Ovary (tissue), 9 donors: ENCODE measurements around the gene TMEM222. TPM values are rescaled to one million over a fixed set of nuclear protein-coding genes. Genes with fewer than 3 reads are reported as not detected.

Experiments
- DNase-seq, 5 donors: peaks; one replicate each; pipeline ENCODE4 v3.0.0-alpha.2; 2019 to 2020
- H3K27ac ChIP-seq, 2 donors: fragments of 200-600 bp; one replicate each; pipeline versions ENCODE4 v1.5.1 to v1.8.0; 2019 to 2022
- H3K27me3 ChIP-seq: fragments of 200-600 bp; one replicate; pipeline ENCODE4 v1.8.0; 2022
- H3K36me3 ChIP-seq: fragments of 200-600 bp; sonication (generic); one replicate; pipeline ENCODE4 v1.5.1; 2019
- H3K4me1 ChIP-seq: one replicate; pipeline ENCODE4 v1.8.1; 2013; ENCODE audit warnings: mild to moderate bottlenecking, moderate library complexity; ENCODE audit not compliant: insufficient read depth
- H3K4me3 ChIP-seq: fragments of 200-600 bp; sonication (generic); one replicate; pipeline ENCODE4 v1.5.1; 2017
- H3K9me3 ChIP-seq, 2 donors: fragments of 200-600 bp in 1 of 2; sonication (generic) in 1 of 2; one replicate each; pipeline versions ENCODE4 v1.5.1 to v1.8.1; 2013 to 2019; ENCODE audit warnings: mild to moderate bottlenecking in 1 of 2, moderate library complexity in 1 of 2
- CTCF ChIP-seq, 3 donors: fragments of 450-650 bp in 2 of 3; fragments of 200-600 bp in 1 of 3; IDR thresholded peaks; one replicate each; pipeline versions ENCODE4 v1.5.1 to v1.8.0; 2016 to 2022; ENCODE audit warnings: antibody characterized with exemption in 3 of 3, mild to moderate bottlenecking in 1 of 3
- EP300 ChIP-seq: sonication (generic); formaldehyde crosslinking; IDR thresholded peaks from one replicate; pipeline ENCODE4 v1.6.1; 2017; ENCODE audit warnings: antibody characterized with exemption
- POLR2A ChIP-seq: fragments of 450-650 bp; IDR thresholded peaks from one replicate; pipeline ENCODE4 v1.6.1; 2017; ENCODE audit warnings: antibody characterized with exemption, mild to moderate bottlenecking, moderate library complexity
- WGBS, 3 donors: extraction: QIAGEN DNeasy Blood & Tissue Kit in 1 of 3; methylation state at CpG; one replicate each; pipeline versions ENCODE4 v1.1.5 to v1.1.7; 2013 to 2017; 5-methylcytosine and 5-hydroxymethylcytosine counted together
- intact Hi-C, 4 donors: fragments of 100-400 bp; cut with DNase I; formaldehyde crosslinking; loops; one replicate each; pipeline versions ENCODE4 v1.11.0 to v1.15.1; 2022 to 2023
- polyA plus RNA-seq, 2 donors: library from polyadenylated mRNA; stranded (reverse); fragments of 200-250 nt in 1 of 2; fragments of 350-450 nt in 1 of 2; fragmentation: Illumina TruSeq in 1 of 2; extraction: RNeasy Lipid Tissue Mini Kit (QIAGEN cat#74804) in 1 of 2; gene quantifications; one replicate each; pipeline ENCODE4 v1.2.3, GENCODE V29; 2013 to 2014
- total RNA-seq, 7 donors: library from RNA; depleted of rRNA in 2 of 7; stranded (reverse); fragments of >200 nt in 2 of 7; fragmentation: NEBNext Ultra II Directional in 3 of 7; extraction: Animal tissue kit (Norgen Biotek cat#: 25700) in 3 of 7; gene quantifications; one replicate each; pipeline versions ENCODE4 v1.1.0 to v1.2.4, GENCODE V29; 2016 to 2023
- donor health status: DM: no; HTN: no; CAD: no; lungs with moderate emphysema.
- donor health status: DM: no; HTN: no; CAD: no.
- donor health status: Bipolar disorder and iron deficiency.
- donor health status: DM: yes; HTN: yes; CAD: no.
- donor health status: DM: no; HTN: no; CAD: no.
- donor health status: DM: yes; HTN: yes; CAD: no.

TMEM222 gene
- total and polyA plus RNA-seq, 9 donors: 12.9 to 52.5 (median 36.5) TPM

- no peak overlapping the region for H3K4me3 ChIP-seq
- 52 to 76% (median 53%) methylated on average over 7 to 8 of the region's 8 CpGs for WGBS, 3 donors
- H3K27me3 ChIP-seq: no peaks in the 10 kb centered on the region
- no peaks in the 10 kb centered on the region for H3K36me3 ChIP-seq
- intact Hi-C loops: loop anchor here in 3 of 4 donors (2.0 to 10.0 kb wide), 5 partner anchors 93 to 363 kb away; partner anchors contain the start of gene GPR3 (in 1 of the 3)
- TF ChIP-seq EP300 (no peak), POLR2A (no peak), CTCF (IDR thresholded peaks at IDR 0.05) (no peak)
- no peaks in the 10 kb centered on the region for H3K9me3 ChIP-seq
- DNase-seq: peak in 1 of 5 donors; percentile 8
- H3K27ac ChIP-seq: peak overlapping the region; percentile 48 to 73
- no peaks in the 10 kb centered on the region for H3K4me1 ChIP-seq
Observed at GRCh38 chr1:27298632-27299384, 23.2 kb upstream of the TMEM222 start.

GRCh38 chr1:27299385-27300271 is 22.3 kb upstream of the TMEM222 start:
- WGBS, 3 donors: 35 to 39% (median 39%) methylated on average over 14 of the region's 14 CpGs
- intact Hi-C loops: loop anchor here (2.0 to 10.0 kb wide), 7 partner anchors 55 to 363 kb away; partner anchors contain the start of gene GPR3 (in 2 of the 4)
- no peak for TF ChIP-seq POLR2A
- no peak for TF ChIP-seq EP300
- TF ChIP-seq CTCF (IDR thresholded peaks at IDR 0.05): no peak
- peak overlapping the region; percentile 48 to 73 for H3K27ac ChIP-seq
- no peak overlapping the region for H3K4me3 ChIP-seq
- DNase-seq: peak; percentile 58 to 85 (median 78)
- H3K4me1 ChIP-seq: no peaks in the 10 kb centered on the region
- H3K36me3 ChIP-seq: no peaks in the 10 kb centered on the region
- no peaks in the 10 kb centered on the region for H3K9me3 ChIP-seq
- H3K27me3 ChIP-seq: no peaks in the 10 kb centered on the region

GRCh38 chr1:27300341-27301051 is 21.5 kb upstream of the TMEM222 start:
- WGBS, 3 donors: 10 to 13% (median 12%) methylated on average over 5 of the region's 5 CpGs
- Histone ChIP-seq H3K36me3 (no peaks in the 10 kb centered on the region), H3K27ac (peak overlapping the region; percentile 13 to 41), H3K4me3 (no peak overlapping the region), H3K27me3 (no peaks in the 10 kb centered on the region), H3K4me1 (no peaks in the 10 kb centered on the region), H3K9me3 (no peaks in the 10 kb centered on the region)
- DNase-seq: peak; percentile 88 to 93 (median 89)
- peak; percentile 23 for TF ChIP-seq POLR2A
- no peak for TF ChIP-seq EP300
- TF ChIP-seq CTCF (IDR thresholded peaks at IDR 0.05): peak; percentile 97 to 99 (median 98)
- intact Hi-C loops: loop anchor here in 3 of 4 donors (2.0 to 10.0 kb wide), 4 partner anchors 54 to 307 kb away; partner anchors contain the start of gene GPR3 (in 1 of the 3)

- intact Hi-C loops: loop anchor here in 3 of 4 donors (2.0 to 10.0 kb wide), 4 partner anchors 54 to 306 kb away; partner anchors contain the start of gene GPR3 (in 1 of the 3)
- no peaks in the 10 kb centered on the region for H3K9me3 ChIP-seq
- 62 to 67% (median 67%) methylated on average over 8 of the region's 8 CpGs for WGBS, 3 donors
- H3K27me3 ChIP-seq: no peaks in the 10 kb centered on the region
- peak overlapping the region in 1 of 2 donors; percentile 13 for H3K27ac ChIP-seq
- no peak overlapping the region for H3K4me3 ChIP-seq
- no peaks in the 10 kb centered on the region for H3K36me3 ChIP-seq
- no peaks in the 10 kb centered on the region for H3K4me1 ChIP-seq
- DNase-seq: no peak
- no peak for TF ChIP-seq POLR2A
- peak in 1 of 3 donors; percentile 24 for TF ChIP-seq CTCF (IDR thresholded peaks at IDR 0.05)
- no peak for TF ChIP-seq EP300
Observed at GRCh38 chr1:27301052-27301422, 20.9 kb upstream of the TMEM222 start.
